WI38 (cell line): ENCODE results near the gene DAP.

Experiments
- H3K4me3 ChIP-seq: 2 replicates; pipeline ENCODE4 v1.5.1; 2011; ENCODE audit warnings: low read depth, mild to moderate bottlenecking, control low read depth, low read length
- TF ChIP-seq, protein P1 (sequence below): IDR thresholded peaks from 2 replicates; pipeline ENCODE4 v1.5.1; 2012; ENCODE audit warnings: low read depth, mild to moderate bottlenecking, control low read depth, low read length

DAP gene

DNA sequence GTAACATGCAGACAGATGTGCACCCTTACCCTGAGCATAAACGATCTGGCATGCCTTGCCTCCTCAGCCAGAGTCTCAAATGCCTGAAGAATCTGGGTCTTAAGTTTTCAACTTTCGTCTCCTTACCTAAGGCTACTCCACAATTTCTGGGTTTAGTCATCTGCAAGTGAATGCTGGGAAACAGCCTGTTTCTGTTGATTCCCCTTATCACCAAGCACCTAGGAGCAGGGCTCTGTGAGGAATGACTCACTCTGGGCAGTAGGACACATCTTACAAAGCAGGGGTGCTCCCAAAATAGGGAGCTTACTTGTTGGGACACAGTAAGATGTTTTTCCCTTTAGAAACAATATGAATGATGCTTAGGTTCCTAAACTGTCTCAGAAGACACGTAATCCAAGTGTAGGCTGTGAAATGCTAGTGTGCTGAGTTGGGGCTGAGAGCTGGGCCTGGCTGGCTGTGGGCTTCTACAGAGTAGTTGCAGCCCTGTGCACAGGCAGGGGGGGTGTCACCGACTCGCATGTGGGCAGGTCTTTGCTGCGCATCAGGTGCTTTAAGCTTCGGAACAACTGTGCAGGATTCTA is 58.0 kb downstream of the DAP start:
- H3K4me3 ChIP-seq, result no peak overlapping the region
- TF ChIP-seq, protein P1, sequence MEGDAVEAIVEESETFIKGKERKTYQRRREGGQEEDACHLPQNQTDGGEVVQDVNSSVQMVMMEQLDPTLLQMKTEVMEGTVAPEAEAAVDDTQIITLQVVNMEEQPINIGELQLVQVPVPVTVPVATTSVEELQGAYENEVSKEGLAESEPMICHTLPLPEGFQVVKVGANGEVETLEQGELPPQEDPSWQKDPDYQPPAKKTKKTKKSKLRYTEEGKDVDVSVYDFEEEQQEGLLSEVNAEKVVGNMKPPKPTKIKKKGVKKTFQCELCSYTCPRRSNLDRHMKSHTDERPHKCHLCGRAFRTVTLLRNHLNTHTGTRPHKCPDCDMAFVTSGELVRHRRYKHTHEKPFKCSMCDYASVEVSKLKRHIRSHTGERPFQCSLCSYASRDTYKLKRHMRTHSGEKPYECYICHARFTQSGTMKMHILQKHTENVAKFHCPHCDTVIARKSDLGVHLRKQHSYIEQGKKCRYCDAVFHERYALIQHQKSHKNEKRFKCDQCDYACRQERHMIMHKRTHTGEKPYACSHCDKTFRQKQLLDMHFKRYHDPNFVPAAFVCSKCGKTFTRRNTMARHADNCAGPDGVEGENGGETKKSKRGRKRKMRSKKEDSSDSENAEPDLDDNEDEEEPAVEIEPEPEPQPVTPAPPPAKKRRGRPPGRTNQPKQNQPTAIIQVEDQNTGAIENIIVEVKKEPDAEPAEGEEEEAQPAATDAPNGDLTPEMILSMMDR, result no peak

- H3K4me3 ChIP-seq, result no peak overlapping the region
- TF ChIP-seq, protein P1, result no peak
Observed at GRCh38 chr5:10702040-10702629, 58.9 kb downstream of the DAP start.

DNA sequence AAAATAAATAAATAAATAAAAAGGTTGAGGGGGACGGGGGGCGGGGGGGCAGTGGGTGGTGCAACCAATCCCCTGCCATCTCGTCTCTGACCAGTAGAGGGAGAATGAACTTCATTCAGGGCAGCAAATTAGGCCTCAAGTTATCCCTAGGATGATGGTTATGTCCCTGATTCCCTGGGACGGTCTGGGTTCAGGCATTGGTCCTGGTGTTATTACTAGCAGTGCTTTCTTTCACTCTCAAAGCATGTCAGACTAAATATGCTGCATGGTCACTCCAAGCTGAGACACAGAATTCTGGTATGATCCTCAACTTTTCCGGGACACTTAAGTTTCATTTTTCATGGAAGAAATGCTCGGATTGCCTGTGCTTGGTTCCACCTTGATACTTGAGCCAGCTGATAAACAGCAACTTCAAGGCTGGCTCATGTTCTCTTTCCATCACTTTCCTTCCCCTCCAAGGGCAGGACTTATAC is 59.4 kb downstream of the DAP start:
- no peak overlapping the region for H3K4me3 ChIP-seq

GRCh38 chr5:10700516-10700915 is 60.5 kb downstream of the DAP start:
- TF ChIP-seq, protein P1, result no peak
- no peak overlapping the region for H3K4me3 ChIP-seq

More for the DNA sequence above, 59.4 kb downstream of the DAP start:
- TF ChIP-seq, protein P1, result peak; percentile 34; the same call in 1 of the 2 replicates

DNA sequence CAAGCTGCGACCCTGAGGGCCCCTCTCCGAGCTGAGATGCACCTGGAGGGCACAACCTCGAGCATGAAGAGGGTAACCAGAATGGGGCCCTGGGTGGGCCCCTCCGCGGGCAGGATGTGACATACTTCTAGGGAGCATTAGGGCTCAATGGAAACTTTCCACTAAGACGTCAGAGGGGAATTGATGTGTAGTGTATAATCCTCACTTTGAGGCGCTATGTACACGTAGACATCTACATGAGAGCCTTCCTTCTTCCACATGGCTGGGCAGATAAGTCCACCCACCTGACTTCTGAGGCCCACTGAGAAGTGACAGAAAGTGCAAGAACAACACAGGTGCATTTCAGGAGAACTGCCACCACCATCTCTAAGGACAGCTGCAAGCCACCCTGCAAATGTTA is 61.0 kb downstream of the DAP start:
- TF ChIP-seq, protein P1, result no peak
- no peak overlapping the region for H3K4me3 ChIP-seq

- TF ChIP-seq, protein P1, result no peak
- H3K4me3 ChIP-seq, result no peak overlapping the region
Observed at GRCh38 chr5:10699281-10699874, 61.7 kb downstream of the DAP start.

- TF ChIP-seq, protein P1, result no peak
- no peak overlapping the region for H3K4me3 ChIP-seq
Observed at GRCh38 chr5:10695759-10696543, 65.1 kb downstream of the DAP start.
